ENCODE results near the gene EME1.

- TF ChIP-seq SUZ12 (IDR thresholded peaks at IDR 0.05; ENCODE audit: extremely low read depth, insufficient read depth, insufficient read length) = no peak
- TF ChIP-seq YY1 (IDR thresholded peaks at IDR 0.05; ENCODE audit: insufficient read depth, insufficient read length) = no peak
- no peak for TF ChIP-seq ZNF274 (IDR thresholded peaks at IDR 0.05; ENCODE audit: low read depth, low read length)
Measured at GRCh38 chr17:50364715-50365114, 8.3 kb upstream of the EME1 start.
